Urinary bladder (tissue), 4 donors: ENCODE measurements around the gene GNB1. TPM values are rescaled to one million over a fixed set of nuclear protein-coding genes. Genes with fewer than 3 reads are reported as not detected.
"Not testable (repeated sequence)": the region's sequence is repeated elsewhere in the genome, so short reads cannot be mapped to it uniquely, and the experiment has no call there.

Source experiments
- DNase-seq: peaks from one replicate; pipeline ENCODE4 v3.0.0-alpha.2; 2015; ENCODE audit errors: extremely low spot score
- H3K27ac ChIP-seq: one replicate; pipeline ENCODE4 v1.5.1; 2013; ENCODE audit warnings: low read depth, mild to moderate bottlenecking, moderate library complexity
- H3K36me3 ChIP-seq: one replicate; pipeline ENCODE4 v1.6.1; 2013; ENCODE audit warnings: mild to moderate bottlenecking, moderate library complexity; ENCODE audit not compliant: insufficient read depth
- H3K4me1 ChIP-seq: one replicate; pipeline ENCODE4 v1.6.1; 2013; ENCODE audit warnings: mild to moderate bottlenecking, moderate library complexity; ENCODE audit not compliant: insufficient read depth
- H3K4me3 ChIP-seq: one replicate; pipeline ENCODE4 v1.5.1; 2013; ENCODE audit warnings: low read depth, low read length
- whole genome bisulfite sequencing: extraction: QIAGEN DNeasy Blood & Tissue Kit; methylation state at CpG from one replicate; pipeline ENCODE4 v1.1.7; 2013; 5-methylcytosine and 5-hydroxymethylcytosine counted together
- polyA plus RNA-seq: library from polyadenylated mRNA; stranded (reverse); fragments of 200-250 nt; gene quantifications from one replicate; pipeline ENCODE4 v1.2.3, GENCODE V29; 2013
- total RNA-seq: library from RNA; depleted of rRNA; stranded (reverse); fragments of >200 nt; gene quantifications from one replicate; pipeline ENCODE4 v1.2.3, GENCODE V29; 2014
- donor health status: healthy with polysubstance abuse.
- donor health status: healthy.

The GNB1 gene
- total and polyA plus RNA-seq, 2 donors = 123 to 200 TPM

DNA sequence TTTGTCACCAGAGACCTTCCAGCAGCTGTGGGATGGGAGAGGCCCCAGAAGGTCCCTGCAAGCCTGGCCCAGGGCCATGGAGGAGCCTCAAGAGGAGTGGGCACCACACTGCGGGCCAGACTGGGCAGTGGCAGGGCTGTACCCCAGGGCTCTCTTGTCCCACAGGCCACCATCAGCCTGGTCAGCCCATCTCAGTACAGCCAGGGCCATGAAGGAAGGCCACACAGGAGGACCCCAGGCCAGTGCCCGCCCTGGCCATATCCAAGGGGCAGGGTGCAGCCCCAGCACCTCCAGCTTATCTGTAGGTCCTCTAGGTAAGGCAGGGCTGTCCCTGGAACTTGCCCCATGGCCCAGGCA is 3.1 kb upstream of the GNB1 start:
- 76% methylated on average over 2 of the region's 2 CpGs for WGBS
- Histone ChIP-seq H3K4me3 (no peak overlapping the region), H3K36me3 (no peaks in the 10 kb centered on the region), H3K4me1 (peaks cover 2% of the 10 kb centered on the region), H3K27ac (no peak overlapping the region)
- no peak for DNase-seq

DNA sequence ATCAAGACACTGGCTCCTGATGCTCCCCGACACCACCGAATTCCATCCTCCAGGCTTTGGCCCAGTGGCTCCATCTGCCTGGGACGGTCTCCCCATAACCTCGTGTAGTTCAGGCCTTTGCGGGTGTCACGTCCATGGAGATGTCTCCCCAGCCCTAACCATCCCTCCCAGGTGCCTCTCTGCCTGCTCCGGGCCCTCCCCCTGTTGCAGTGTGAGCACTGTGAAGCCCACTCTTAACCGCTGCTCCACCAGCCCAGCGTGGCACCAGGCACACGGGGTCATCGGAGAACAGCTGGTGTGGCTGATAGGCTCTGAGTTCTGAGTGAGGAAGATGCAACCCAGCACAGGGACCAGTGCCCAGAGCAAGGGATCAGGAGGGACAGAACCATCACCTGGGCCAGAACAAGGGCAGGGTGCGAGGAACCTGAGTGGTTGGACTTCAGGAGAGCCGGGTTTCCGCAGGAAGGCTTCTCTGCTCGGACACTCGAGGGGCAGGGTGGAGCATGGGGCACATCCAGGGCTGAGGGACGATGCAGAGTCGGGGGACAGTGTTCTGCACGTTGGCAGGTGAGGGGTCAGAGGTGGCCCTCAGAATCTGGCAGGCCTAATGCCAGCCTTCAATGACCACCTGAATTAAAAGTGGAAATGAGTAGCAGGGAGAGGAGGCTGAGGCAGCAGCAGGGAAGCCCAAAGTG is 2.6 kb upstream of the GNB1 start:
- Histone ChIP-seq H3K4me1 (peaks cover 2% of the 10 kb centered on the region), H3K27ac (no peak overlapping the region), H3K4me3 (no peak overlapping the region), H3K36me3 (no peaks in the 10 kb centered on the region)
- WGBS = 87% methylated on average over 19 of the region's 19 CpGs
- no peak for DNase-seq

DNA sequence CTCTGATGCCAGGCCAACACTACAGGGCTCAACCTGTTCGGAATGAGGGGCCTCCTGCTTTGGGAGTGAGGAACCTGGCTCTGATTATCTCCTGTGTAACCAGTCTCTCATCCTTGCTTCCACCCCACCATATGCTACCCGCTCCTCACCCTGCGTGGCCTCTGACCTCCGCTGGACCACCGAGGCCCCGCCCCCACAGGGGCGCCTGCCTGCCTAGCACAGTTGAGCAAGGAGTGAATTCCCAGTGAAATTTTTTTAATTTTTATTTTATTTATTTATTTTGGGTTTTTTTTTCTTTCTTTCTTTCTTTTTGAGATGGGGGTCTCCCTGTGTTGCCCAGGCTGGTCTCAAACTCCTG is 1.9 kb upstream of the GNB1 start:
- peaks cover 2% of the 10 kb centered on the region for H3K4me1 ChIP-seq
- no peak for DNase-seq
- no peak overlapping the region for H3K27ac ChIP-seq
- WGBS = 82% methylated on average over 7 of the region's 7 CpGs
- H3K4me3 ChIP-seq = no peak overlapping the region
- H3K36me3 ChIP-seq = no peaks in the 10 kb centered on the region

DNA sequence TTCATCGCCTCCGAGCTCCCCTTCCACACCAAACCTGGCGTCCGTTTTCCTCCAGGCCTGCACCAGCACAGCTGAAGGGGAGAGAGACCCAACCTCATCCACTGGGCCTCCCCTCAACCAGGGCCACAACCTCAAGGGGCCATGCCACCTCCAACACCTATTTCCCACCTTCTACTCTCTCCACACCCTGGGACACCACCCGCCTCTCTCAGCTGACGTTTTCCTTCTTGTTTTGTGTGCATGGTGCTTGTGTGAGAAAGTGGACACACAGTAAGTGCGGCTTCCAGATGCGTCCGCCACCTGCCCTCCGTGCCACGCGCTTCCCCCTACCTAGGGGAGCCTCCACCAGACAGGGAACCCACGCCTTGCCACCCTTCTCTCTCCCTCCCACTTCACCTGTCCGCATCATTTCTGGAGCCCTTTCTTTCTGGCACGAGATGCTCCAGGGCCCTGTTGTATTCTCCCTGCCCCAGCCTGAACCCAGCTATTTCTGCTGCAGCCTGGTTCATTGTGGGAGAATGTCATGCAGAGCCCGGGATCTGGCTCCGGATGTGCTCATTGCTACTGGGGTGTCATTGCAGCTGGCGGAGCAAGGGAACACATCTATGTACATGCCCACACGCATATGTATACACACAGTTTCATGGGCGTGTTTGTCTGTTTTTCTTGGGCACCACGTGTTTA is 1.3 kb upstream of the GNB1 start:
- DNase-seq = no peak
- H3K4me1 ChIP-seq = peaks cover 2% of the 10 kb centered on the region
- 62% methylated on average over 21 of the region's 21 CpGs for WGBS
- no peaks in the 10 kb centered on the region for H3K36me3 ChIP-seq
- peak overlapping the region; percentile 75 for H3K27ac ChIP-seq
- peak overlapping the region; percentile 97 for H3K4me3 ChIP-seq

DNA sequence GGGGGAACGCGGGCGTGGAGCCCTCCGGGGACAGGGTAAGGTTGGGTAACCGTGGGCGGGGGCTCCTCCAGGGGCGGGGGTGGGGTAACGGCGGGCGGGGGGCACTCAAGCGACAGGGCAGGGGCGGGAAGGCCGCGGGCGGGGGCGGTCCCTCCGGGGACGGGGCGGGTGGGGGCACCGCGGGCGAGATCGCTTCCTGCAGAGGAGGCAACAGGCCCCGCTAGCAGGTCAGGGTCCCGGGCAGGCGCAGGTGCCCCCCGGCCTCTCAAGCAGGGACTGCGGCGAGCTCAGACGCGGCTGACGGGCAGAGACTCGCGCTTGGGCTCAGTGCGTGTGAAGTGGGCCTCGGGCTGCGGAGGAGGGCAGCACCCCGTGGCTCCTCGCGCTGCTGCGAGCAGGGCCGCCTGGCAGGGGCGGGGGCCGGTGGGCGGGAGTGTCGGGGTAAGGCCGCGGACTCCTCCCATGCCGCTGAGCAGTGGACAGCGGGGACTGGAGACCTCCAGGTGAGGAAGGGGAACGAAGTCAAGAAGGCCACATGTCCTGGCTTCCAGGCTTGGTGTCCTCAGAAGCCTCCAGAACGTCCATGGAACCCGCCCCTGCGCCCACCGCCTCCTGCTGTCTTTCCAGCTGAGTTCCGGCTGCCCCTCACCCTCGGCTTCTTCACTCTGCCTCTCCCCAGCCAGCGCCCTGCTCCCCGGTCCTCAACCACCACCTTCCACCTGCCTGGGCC is 627 bp upstream of the GNB1 start:
- Histone ChIP-seq H3K27ac (peak overlapping the region; percentile 99), H3K4me1 (peaks cover 2% of the 10 kb centered on the region), H3K36me3 (no peaks in the 10 kb centered on the region), H3K4me3 (peak overlapping the region; percentile 97)
- no peak for DNase-seq
- 3% methylated on average over 59 of the region's 59 CpGs for WGBS

DNA sequence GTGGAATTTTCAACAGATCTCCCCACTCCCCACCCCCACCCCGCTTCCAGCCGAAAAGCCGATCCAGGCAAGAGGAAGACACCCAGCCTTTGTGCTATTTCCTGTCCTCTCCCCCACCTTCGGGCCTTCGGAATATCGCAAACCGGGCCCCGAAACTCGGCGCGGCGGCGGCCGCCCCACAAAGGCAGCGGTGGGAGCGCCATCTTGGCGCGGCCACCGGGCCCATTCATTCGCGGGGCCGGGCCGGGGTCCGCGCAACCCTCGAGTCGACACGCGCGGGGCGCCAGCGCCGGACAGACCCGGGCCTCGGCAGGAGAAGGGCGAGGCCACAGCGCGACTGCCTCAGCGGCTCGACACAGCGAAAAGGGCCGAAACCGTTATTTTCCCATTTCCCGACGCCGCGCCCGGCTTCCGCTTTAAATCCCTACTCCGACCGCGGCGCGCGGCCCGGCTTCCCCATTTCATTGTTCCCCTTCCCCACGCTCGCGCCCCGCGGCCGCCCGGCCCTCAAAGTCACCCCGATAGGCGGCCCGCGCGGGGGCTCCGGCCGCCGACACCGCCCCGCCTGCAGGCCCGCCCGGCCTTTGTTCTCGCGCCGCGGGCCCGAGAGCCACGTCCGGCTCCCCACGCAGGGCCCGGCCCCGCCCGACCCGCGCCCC is 911 bp downstream of the GNB1 start:
- H3K4me1 ChIP-seq = peaks cover 2% of the 10 kb centered on the region
- no peak for DNase-seq
- peak overlapping the region; percentile 99 for H3K27ac ChIP-seq

DNA sequence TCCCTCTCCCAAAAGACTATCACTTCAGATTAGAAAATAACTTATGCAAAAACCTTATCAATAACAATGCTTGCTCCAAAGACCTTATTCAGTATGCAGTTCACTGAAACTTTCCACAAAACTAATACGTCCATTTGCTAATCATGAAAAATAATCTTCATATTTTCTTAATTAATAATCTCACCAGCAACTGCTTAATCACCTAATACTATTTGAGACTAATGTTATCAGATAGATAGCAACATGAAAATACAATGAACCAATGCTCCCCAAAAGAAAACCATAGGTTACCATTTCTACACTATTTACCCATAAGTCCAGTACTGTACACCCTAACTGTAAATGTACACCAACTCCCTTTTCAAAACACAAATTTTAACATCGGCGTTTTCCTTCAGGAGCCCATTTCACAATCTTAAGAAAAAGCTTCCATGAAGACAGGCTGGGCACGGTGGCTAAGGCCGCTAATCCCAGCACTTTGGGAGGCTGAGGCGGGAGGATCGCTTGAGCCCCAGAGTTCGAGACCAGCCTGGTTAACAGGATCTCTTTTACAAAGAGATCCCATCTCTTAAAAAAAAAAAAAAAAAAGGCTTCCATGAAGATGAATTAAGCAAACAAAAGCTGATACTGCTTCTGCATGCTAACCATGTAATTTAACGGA is 1.7 kb downstream of the GNB1 start:
- 7% methylated on average over 9 of the region's 9 CpGs for WGBS
- H3K27ac ChIP-seq = no peak overlapping the region
- H3K4me1 ChIP-seq = no peaks in the 10 kb centered on the region
- H3K36me3 ChIP-seq = no peaks in the 10 kb centered on the region
- DNase-seq = no peak
- H3K4me3 ChIP-seq = peak overlapping the region; percentile 97

More for the DNA sequence above, 911 bp downstream of the GNB1 start:
- Histone ChIP-seq H3K4me3 (peak overlapping the region; percentile 97), H3K36me3 (no peaks in the 10 kb centered on the region)
- WGBS = under 1% methylated on average over 88 of the region's 88 CpGs

DNA sequence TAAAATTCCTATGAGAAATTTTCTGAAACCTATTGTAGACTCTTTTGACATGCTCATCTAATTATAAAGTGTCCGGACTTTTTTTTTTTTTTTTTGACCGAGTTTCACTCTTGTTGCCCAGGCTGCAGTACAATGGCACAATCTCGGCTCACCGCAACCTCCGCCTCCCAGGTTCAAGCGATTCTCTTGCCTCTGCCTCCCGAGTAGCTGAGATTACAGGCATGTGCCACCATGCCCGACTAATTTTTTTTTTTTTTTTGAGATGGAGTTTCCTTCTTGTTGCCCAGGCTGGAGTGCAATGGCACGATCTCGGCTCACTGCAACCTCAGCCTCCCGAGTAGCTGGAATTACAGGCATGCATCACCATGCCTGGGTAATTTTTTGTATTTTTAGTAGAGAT is 7.0 kb downstream of the GNB1 start:
- 75% methylated on average over 11 of the region's 11 CpGs for WGBS
- H3K4me3 ChIP-seq, H3K27ac ChIP-seq, H3K4me1 ChIP-seq, H3K36me3 ChIP-seq, DNase-seq: not testable (repeated sequence)

DNA sequence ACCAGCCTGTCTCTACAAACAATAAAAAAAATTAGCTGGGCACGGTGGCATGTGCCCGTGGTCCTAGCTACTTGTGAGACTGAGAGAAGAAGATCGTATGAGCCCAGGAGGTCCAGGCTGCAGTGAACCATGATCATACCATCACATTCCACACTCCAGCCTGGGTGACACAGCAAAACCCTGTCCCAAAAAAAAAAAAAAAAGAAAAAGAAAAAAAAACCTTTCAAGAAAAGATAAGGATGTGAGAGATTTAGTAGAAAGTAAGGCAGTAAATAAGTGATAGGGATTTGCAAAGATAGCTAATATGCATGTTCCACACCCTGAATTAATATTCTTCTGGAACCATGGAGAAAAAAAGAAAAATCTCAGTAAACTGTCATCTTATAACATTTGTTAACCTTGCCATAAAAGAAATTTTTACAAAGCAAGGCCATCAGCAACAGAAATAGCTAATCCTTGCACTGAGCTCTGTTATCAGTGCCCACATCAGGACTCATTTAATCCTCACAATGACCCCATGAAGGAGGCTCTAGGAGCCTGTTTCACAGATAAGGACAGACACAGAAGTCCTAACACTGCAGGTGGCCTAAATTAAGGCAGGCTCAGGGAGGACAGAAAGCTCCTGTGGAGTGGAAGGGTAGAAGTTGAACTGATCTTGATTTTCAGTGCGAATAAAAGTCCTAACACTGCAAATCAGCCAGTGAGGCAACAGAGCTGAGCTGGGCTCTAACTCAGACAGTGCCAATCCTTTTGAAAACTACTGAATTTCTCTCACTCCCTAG is 7.6 kb downstream of the GNB1 start:
- 43% methylated on average over 4 of the region's 4 CpGs for WGBS
- Histone ChIP-seq H3K4me3 (no peak overlapping the region), H3K36me3 (no peaks in the 10 kb centered on the region), H3K27ac (no peak overlapping the region), H3K4me1 (no peaks in the 10 kb centered on the region)
- no peak for DNase-seq

DNA sequence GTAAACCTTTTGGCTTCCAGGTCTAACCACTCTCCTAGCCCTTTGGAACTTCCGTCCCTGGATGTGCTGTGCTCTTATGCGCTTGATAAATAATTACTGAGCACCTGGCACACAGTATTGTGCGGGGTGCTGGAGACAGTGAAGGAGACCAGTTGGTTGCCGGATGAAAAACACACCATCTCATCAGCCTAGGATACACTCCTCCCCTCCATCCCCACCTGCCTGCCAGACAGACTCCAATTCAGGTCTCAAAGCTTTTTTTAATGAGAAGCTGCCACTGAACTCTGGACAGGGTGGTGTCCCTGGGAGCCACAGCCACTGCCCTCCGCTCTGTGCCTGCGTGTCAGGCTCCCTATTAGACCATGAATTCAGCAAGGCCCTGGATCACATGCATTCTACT is 9.2 kb downstream of the GNB1 start:
- Histone ChIP-seq H3K4me1 (no peaks in the 10 kb centered on the region), H3K4me3 (no peak overlapping the region), H3K27ac (no peak overlapping the region), H3K36me3 (no peaks in the 10 kb centered on the region)
- 91% methylated on average over 6 of the region's 6 CpGs for WGBS
- DNase-seq = no peak

DNA sequence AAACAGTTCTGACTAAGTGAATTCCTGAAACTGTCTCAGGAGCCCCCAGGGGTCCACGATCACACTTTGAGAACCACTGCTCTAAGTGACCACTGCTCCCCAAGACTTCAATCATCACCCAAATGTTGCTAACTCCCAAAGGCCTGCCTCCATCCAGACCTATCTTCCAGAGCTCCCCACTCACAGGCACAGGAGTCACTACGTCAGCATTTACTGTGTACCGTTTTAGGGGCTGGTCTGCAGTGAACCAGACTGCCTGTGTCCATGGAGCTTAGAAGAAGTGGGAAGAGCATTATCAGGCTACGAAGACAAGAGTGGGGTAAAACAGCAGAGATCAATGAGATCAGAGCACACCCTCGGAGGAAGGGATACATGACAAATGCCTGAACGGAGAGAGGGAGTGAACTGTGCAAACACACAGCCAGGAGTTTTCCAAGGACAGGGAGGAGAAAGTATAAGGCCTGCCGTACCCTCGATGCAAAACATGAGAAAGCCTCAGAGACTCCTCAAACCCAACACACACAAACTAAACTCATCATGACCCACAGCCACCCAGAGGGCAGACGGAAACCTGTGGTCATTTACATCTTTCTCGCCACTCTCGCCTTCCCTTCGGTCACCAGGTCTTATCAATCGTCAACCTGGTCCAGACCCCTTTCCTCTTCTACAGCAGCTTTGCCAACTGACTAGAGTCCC is 10.1 kb downstream of the GNB1 start:
- WGBS = 67% methylated on average over 13 of the region's 13 CpGs
- DNase-seq = no peak
- Histone ChIP-seq H3K4me1 (no peaks in the 10 kb centered on the region), H3K36me3 (no peaks in the 10 kb centered on the region), H3K4me3 (no peak overlapping the region), H3K27ac (no peak overlapping the region)

DNA sequence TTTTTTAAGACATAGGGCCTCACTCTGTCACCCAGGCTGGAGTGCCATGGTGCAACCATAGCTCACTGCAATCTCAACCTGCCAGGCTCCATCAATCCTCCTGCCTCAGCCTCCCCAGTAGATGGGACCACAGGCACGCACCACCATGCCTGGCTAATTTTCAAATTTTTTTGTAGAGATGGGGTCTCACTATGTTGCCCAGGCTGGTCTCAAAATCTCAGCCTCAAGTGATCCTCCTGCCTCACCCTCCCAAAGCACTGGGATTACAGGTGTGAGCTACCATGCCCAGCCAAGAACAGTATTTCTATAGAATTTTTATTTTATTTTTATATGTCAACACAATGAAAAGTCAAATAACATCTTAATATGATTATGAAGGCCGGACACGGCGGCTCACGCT is 10.9 kb downstream of the GNB1 start:
- WGBS = 92% methylated on average over 5 of the region's 5 CpGs
- peaks cover 2% of the 10 kb centered on the region for H3K4me1 ChIP-seq
- no peaks in the 10 kb centered on the region for H3K36me3 ChIP-seq
- DNase-seq = no peak
- H3K4me3 ChIP-seq = no peak overlapping the region
- H3K27ac ChIP-seq = no peak overlapping the region
